Activated T-cell treated with anti-CD3 and anti-CD28 coated beads for 48 hours (primary cell): ENCODE measurements around the gene RNF149.
"Not testable (repeated sequence)": the region's sequence is repeated elsewhere in the genome, so short reads cannot be mapped to it uniquely, and the experiment has no call there.

Source experiments
- DNase-seq: peaks from one replicate; pipeline ENCODE4 v3.0.0-alpha.2; 2020; ENCODE audit warnings: low read depth

The RNF149 gene

DNA sequence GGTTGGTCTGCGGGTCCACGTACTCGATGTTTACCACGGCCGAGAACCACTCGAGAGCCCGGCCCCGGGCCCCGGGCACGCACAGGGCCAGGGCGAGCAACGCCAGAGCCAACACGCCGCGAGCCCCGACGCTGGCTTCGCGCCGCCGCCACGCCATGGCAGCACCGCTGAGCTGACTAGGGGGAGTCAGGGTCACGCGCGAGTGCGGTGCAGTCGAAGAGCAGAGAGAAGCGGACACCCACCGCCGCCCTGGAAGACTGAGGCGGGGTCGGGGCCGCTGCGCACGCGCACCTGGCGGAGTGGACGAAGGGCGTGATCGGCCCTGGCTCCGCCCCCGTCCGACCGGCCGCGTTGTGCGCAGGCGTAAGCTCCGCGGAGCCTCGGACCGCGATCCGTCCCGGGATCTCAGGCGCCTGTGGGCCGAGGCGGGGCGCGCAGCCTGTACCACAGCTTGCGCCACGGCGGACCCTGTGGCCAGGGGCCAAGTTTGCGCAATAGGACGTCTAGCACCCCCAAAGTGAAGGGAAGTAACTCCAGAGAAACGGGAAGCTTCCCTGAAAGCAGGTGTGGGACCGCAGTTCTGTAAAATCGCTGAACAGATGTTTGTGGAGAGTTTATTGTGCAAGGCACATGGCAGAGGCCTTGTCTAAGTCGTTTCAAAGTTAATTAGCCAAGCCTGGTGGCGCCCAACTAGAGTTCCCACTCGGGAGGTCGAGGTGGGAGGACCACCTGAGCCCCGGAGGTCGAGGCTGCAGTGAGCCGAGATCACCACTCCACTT, at the start of gene RNF149:
Gene RNF149, minus strand, starts transcription at position 270 of the 779 bp plus-strand sequence. Its CDS starts 113 bp downstream, at position 157.
- DNase-seq: peak; percentile 89

DNA sequence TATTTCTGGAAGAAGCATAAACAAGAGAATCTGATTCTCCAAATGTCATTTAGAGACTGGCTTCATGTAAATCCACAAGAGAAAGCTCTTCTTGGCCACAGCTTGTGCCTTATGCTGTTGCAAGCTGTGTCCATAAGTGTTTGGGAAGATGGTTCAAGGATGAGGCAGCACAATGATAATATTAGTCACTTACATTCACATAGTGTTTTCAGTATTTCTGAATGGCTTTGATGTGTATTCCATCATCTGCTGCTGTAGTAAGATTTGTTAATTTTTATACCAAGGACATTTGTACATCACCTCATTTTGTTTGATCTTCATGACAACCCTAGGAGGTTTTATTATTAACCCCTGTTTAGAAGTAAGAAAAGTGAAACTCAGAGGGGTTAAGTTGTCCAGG, 48.9 kb upstream of the RNF149 start:
- DNase-seq: no peak

DNA sequence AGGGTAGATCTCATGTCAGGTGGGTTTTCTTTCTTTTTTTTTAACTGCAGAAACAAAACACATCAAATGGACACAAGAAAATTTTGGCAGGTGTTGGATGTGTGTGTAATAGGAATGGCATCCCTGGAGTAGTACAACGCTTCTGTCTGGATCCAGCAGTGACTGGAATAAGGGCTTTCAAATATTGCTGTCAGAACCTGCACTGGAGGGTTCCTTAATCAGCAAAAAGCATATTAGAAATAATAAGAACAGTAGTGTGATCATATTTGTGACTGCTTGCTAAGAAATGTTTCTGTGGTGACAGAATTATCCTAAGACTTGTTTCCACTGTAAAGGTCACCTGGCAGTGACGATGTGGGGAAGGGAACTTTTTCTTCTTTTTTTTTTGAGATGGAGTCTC, 48.0 kb upstream of the RNF149 start:
- no peak for DNase-seq

DNA sequence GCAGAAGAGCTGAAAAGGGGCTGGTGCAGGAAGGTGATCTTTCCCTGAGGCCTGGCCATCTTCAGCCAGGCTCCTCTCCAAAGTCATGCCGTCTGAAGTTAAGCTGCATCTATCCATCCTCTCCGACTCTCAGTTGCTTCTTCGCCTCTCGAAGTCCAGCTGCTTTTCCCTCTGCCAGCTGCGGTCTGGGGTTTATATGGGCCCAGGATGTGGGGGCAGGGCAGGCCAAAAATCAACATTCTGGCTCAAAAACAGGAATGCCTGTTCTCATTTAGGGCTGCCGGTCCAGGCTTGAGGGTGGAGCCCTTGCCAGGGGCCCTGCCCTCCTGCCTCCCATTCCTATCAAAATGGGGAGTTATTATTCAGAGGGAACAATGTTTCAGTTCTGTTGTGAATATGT, 47.6 kb upstream of the RNF149 start:
- DNase-seq: no peak

DNA sequence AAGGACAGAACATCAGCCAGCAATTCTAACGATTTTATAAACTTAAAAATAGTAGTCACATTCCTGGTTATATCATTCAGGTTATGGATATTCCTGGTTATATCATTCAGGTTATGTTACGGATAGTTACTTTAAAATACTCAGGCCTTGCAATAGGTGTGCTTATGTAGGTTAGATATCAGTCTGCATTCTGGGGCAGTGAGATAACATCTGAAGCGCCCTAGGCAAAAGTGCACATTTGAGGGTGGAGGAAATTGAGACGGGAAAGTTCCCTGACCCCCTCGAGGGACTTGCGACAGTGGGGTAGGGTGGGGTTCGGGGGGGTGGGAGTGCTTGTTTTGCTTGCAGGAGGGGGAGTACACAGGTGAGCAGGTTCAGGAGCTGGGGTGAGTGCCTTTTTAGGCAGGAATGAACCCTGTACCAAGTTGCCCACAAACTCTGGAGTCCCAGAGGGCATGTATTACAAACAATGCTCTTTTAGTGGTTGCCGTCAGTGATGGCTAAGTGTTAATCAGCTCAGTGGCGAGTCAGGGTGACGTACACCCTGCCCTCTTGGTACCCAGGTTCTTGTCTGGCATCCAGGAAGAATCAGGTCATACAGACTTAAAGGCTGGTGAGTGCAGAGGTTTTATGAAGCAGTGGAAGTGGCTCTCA, 47.0 kb upstream of the RNF149 start:
- no peak for DNase-seq

- no peak for DNase-seq
Observed at GRCh38 chr2:101354420-101355311, 46.2 kb upstream of the RNF149 start.

DNA sequence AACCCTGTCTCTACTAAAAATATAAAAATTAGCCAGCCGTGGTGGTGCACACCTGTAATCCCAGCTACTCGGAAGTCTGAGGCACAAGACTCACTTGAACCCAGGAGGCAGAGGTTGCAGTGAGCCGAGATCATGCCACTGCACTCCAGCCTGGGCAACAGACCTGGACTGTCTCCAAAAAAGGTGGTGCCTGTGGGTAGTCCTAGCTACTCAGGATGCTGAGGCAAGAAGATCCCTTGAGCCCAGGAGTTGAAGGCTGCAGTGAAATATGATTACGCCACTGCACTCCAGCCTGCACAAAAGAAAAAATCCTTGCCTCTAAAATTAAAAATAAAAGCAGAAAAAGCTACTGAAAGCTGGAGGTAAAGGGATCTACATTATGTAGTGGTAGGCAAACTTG, 44.1 kb upstream of the RNF149 start:
- not testable (repeated sequence) for DNase-seq

- no peak for DNase-seq
Observed at GRCh38 chr2:101351207-101351606, 42.7 kb upstream of the RNF149 start.

DNA sequence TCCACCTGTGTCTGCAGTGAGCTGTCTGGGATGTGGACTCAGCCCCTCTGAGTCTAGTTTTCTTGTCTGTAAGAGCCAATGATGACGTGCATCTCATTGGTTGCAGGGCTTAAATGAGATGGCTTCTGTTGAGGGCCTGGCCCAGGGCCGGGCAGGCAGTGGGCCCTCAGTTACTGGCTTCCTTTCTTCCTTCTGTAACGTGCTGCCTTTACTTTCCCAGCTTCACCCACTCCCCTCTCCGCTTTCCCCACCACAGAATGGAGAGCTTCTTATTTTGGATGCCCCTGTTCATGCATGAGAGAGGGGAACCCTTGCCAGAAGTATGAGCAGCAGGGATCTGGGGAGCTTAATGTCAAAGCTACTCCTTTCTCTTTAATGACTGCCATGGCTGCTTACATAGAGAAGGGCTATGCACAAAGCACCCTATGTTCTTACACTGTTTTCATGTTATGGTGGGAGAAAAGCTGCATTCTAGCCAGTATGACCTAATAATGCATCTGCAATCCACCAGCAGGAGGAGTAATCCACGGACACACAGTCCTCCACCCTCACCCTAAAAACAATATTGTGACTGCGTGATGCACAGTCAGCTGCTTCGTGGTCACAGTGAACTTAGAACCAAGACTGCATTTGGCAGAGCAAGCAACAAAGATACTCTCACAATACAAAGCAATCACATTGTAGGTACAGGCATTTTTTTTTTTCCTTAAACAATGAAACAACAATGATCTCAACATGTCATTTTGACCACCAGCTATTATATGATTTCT, 41.6 kb upstream of the RNF149 start:
- no peak for DNase-seq

GRCh38 chr2:101348883-101349282, 40.4 kb upstream of the RNF149 start:
- no peak for DNase-seq

- DNase-seq: no peak
Observed at GRCh38 chr2:101346909-101347308, 38.4 kb upstream of the RNF149 start.

- DNase-seq: no peak
Observed at GRCh38 chr2:101344137-101344536, 35.6 kb upstream of the RNF149 start.

DNA sequence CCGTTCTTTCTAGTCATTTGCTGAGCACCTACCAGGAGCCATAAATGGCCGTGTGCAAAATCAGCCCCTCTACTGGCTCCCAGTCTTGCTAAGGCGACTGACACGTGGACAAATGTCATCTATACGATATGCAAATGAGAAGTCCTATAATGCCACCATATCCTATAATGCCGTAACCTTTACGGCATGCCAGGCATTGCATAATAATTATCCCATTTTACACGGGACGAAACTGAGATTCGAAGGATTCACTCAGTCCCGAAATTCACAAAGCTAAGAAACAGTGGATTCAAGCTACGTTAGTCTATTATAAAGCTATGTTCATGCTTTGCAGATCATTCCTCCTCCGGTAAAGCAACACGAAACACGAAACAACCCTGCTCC, 34.1 kb upstream of the RNF149 start:
- no peak for DNase-seq

- peak; percentile 65 for DNase-seq
Observed at GRCh38 chr2:101341901-101342624, 33.6 kb upstream of the RNF149 start.

- peak; percentile 31 for DNase-seq
Observed at GRCh38 chr2:101341421-101341820, 32.9 kb upstream of the RNF149 start.

DNA sequence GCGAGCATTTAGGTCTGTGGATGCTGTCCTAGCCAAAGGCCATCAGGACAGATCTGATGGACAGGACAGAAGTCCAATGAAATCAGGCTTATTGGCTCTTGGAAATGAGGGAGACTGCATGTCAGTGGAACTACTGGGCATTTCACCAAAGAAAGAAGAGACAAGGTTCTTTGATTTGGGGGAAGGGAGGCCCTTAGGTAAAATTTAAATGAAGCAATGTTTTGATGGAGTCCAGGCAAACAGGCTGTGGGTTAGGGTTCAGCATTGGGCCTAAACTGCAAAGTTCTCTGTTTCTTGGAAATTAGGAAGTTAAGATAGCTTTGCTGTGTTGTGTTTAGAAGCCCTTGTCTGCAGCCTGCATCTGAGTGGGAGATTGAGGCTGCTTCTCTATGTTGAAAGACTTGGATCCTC, 31.6 kb upstream of the RNF149 start:
- no peak for DNase-seq

GRCh38 chr2:101339266-101339880, 30.9 kb upstream of the RNF149 start:
- DNase-seq: no peak

DNA sequence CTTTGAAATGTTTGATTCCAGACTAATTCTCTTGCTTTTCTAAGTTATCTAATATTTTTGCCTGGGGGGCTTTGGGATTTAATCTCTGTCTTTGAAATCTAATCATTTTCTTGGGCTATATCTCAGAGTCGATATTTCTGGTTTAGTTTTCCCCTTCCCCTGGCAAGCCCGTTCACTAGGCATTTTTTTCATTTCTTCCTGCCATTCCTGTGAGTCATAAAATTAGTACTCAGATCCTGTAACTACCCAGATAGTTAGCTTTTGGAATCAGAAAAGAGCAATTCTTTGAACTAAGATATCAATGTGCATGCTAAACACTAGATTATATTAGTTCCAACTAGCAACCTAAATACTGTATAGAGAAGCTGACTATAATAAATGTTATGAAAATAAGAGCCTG, 29.4 kb upstream of the RNF149 start:
- no peak for DNase-seq

GRCh38 chr2:101332885-101333766, 24.6 kb upstream of the RNF149 start:
- DNase-seq: no peak

- no peak for DNase-seq
Observed at GRCh38 chr2:101331202-101331601, 22.7 kb upstream of the RNF149 start.
